ENCODE results near the gene MGRN1. TPM values are rescaled to one million over a fixed set of nuclear protein-coding genes. Genes with fewer than 3 reads are reported as not detected.

MGRN1 gene
- total and polyA plus RNA-seq, 2 donors (not counting 1 experiment from before 2014, with no cell fraction given): 22.7 to 89.2 TPM

GRCh38 chr16:4675864-4676786 is 51.5 kb downstream of the MGRN1 start:
- Mint-ChIP-seq H3K4me3 (no peak overlapping the region), H3K9me3 (ENCODE audit: insufficient read depth) (no peaks in the 10 kb centered on the region), H3K27me3 (no peaks in the 10 kb centered on the region), H3K4me1 (no peaks in the 10 kb centered on the region), H3K27ac (no peak overlapping the region)
- Histone ChIP-seq H2AFZ (ENCODE audit: insufficient read depth, low read depth, low read length, poor library complexity, severe bottlenecking) (no peak overlapping the region), H3K27ac (ENCODE audit: low read length in 2 of 2) (no peak overlapping the region), H4K20me1 (ENCODE audit: control insufficient read depth, insufficient read depth, low read length, poor library complexity, severe bottlenecking) (peaks cover 25% of the 10 kb centered on the region), H3K36me3 (replicated peaks in 1 of 2; ENCODE audit: control extremely low read depth in 1 of 2, control insufficient read depth in 1 of 2, extremely low read depth in 1 of 2, insufficient read depth in 2 of 2, low read length in 1 of 2) (peaks cover 0 to 35% of the 10 kb centered on the region in 2 experiments), H3K9ac (ENCODE audit: low read length) (no peak overlapping the region), H3K4me1 (ENCODE audit: control insufficient read depth in 2 of 2, insufficient read depth in 2 of 2, low read length in 2 of 2) (no peaks in the 10 kb centered on the region), H3K9me3 (ENCODE audit: control extremely low read depth in 1 of 3, control insufficient read depth in 2 of 3, insufficient read depth in 1 of 3, low read length in 2 of 3) (no peaks in the 10 kb centered on the region), H3K79me2 (ENCODE audit: control insufficient read depth, insufficient read depth, low read length) (peaks cover 10% of the 10 kb centered on the region), H3K4me2 (replicated peaks; ENCODE audit: low read depth, low read length, poor library complexity, severe bottlenecking) (no peak overlapping the region), H3K4me3 (ENCODE audit: control extremely low read depth in 1 of 5, extremely low read depth in 1 of 5, insufficient read depth in 1 of 5, low read depth in 2 of 5, low read length in 4 of 5) (no peak overlapping the region), H3K27me3 (replicated peaks in 1 of 4; ENCODE audit: control extremely low read depth in 1 of 4, control insufficient read depth in 3 of 4, insufficient read depth in 4 of 4, low read length in 3 of 4) (no peaks in the 10 kb centered on the region)
- DNase-seq: no peak
- no peak for TF ChIP-seq EZH2 (IDR thresholded peaks at IDR 0.05; ENCODE audit: borderline replicate concordance, insufficient read depth, low read depth, low read length, poor library complexity, severe bottlenecking)
- no peak for TF ChIP-seq CTCF (IDR thresholded peaks at IDR 0.05)
- intact Hi-C loops (cut with micrococcal nuclease): no loop called here
- ATAC-seq (ENCODE audit: low read depth): no peak
- CTCF ChIA-PET: no interaction called here
- POLR2A ChIA-PET: no interaction called here
- WGBS (ENCODE audit: insufficient coverage): 70% methylated on average over 21 of the region's 23 CpGs

GRCh38 chr16:4676831-4677230 is 52.2 kb downstream of the MGRN1 start:
- H3K79me2 ChIP-seq (ENCODE audit: control insufficient read depth, insufficient read depth, low read length): peaks cover 10% of the 10 kb centered on the region
- Mint-ChIP-seq H3K27ac (no peak overlapping the region), H3K4me3 (no peak overlapping the region), H3K27me3 (no peaks in the 10 kb centered on the region), H3K4me1 (no peaks in the 10 kb centered on the region), H3K9me3 (ENCODE audit: insufficient read depth) (no peaks in the 10 kb centered on the region)
- DNase-seq (no peak), ATAC-seq (ENCODE audit: low read depth) (no peak)
- no peak for TF ChIP-seq CTCF (IDR thresholded peaks at IDR 0.05)
- TF ChIP-seq EZH2 (IDR thresholded peaks at IDR 0.05; ENCODE audit: borderline replicate concordance, insufficient read depth, low read depth, low read length, poor library complexity, severe bottlenecking): no peak
- H3K36me3 ChIP-seq (replicated peaks in 1 of 2; ENCODE audit: control extremely low read depth in 1 of 2, control insufficient read depth in 1 of 2, extremely low read depth in 1 of 2, insufficient read depth in 2 of 2, low read length in 1 of 2): peaks cover 0 to 31% of the 10 kb centered on the region in 2 experiments
- no peak overlapping the region for H3K27ac ChIP-seq (ENCODE audit: low read length in 2 of 2)
- H3K4me1 ChIP-seq (ENCODE audit: control insufficient read depth in 2 of 2, insufficient read depth in 2 of 2, low read length in 2 of 2): no peaks in the 10 kb centered on the region
- intact Hi-C loops (cut with micrococcal nuclease): no loop called here
- H3K9ac ChIP-seq (ENCODE audit: low read length): no peak overlapping the region
- H4K20me1 ChIP-seq (ENCODE audit: control insufficient read depth, insufficient read depth, low read length, poor library complexity, severe bottlenecking): peaks cover 25% of the 10 kb centered on the region
- H3K4me2 ChIP-seq (replicated peaks; ENCODE audit: low read depth, low read length, poor library complexity, severe bottlenecking): no peak overlapping the region
- 92% methylated on average over 9 of the region's 11 CpGs for WGBS (ENCODE audit: insufficient coverage)
- H3K4me3 ChIP-seq (ENCODE audit: control extremely low read depth in 1 of 5, extremely low read depth in 1 of 5, insufficient read depth in 1 of 5, low read depth in 2 of 5, low read length in 4 of 5): no peak overlapping the region
- ChIA-PET POLR2A (no interaction called here), CTCF (no interaction called here)
- no peaks in the 10 kb centered on the region for H3K27me3 ChIP-seq (replicated peaks in 1 of 4; ENCODE audit: control extremely low read depth in 1 of 4, control insufficient read depth in 3 of 4, insufficient read depth in 4 of 4, low read length in 3 of 4)
- H3K9me3 ChIP-seq (ENCODE audit: control extremely low read depth in 1 of 3, control insufficient read depth in 2 of 3, insufficient read depth in 1 of 3, low read length in 2 of 3): no peaks in the 10 kb centered on the region
- H2AFZ ChIP-seq (ENCODE audit: insufficient read depth, low read depth, low read length, poor library complexity, severe bottlenecking): no peak overlapping the region

Data from B cell (primary cell).